Measurements from ENCODE around the gene GSK3A.

The GSK3A gene

DNA sequence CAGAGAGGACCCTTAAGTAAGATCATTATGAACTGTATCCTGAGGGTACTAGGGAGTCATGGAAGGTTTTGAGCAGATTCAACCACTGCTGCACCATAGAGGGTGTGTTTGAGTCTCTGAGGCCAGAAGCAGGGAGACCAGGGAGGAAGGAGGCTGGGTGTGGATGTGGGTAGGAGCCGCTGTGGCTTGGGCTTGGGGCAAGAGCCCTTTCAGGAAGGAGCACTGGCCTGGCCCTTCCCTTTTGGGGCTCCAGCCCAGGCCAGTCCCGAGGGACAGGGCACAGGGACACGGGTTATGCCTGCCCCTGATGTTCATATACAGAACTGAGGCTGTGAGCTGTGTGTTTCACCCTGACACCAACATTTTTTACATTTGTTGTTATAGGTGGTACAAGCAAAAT lies 33.9 kb upstream of the GSK3A start:
- Histone ChIP-seq H3K27ac (replicated peaks; ENCODE audit: low read length) (no peak overlapping the region), H2AK5ac (ENCODE audit: low read depth, low read length) (no peak overlapping the region), H2AFZ (ENCODE audit: low read length) (no peak overlapping the region), H2BK12ac (ENCODE audit: low read length) (no peak overlapping the region), H3K4me3 (ENCODE audit: low read length in 2 of 2) (no peak overlapping the region), H3K4me1 (ENCODE audit: control insufficient read depth in 2 of 2, insufficient read depth in 1 of 2, low read depth in 1 of 2, low read length in 2 of 2) (peaks cover 7 to 9% of the 10 kb centered on the region in 2 donors), H2BK120ac (ENCODE audit: low read depth, low read length) (no peak overlapping the region), H3K18ac (ENCODE audit: low read length) (no peak overlapping the region), H2BK5ac (ENCODE audit: low read length) (no peak overlapping the region), H3K4ac (ENCODE audit: low read length) (no peak overlapping the region), H3K23ac (ENCODE audit: low read depth, low read length, poor library complexity) (no peak overlapping the region), H3K9me3 (replicated peaks in 1 of 2; ENCODE audit: control insufficient read depth in 2 of 2, insufficient read depth in 1 of 2, low read depth in 1 of 2, low read length in 2 of 2) (no peaks in the 10 kb centered on the region), H3K9ac (ENCODE audit: low read depth, low read length, poor library complexity) (no peak overlapping the region), H4K8ac (ENCODE audit: low read depth, low read length) (no peak overlapping the region), H3K36me3 (replicated peaks in 1 of 2; ENCODE audit: control insufficient read depth in 2 of 2, insufficient read depth in 2 of 2, low read length in 2 of 2) (peaks cover 16 to 40% of the 10 kb centered on the region in 2 donors), H3K4me2 (ENCODE audit: insufficient read depth, low read length, poor library complexity, severe bottlenecking) (no peak overlapping the region), H2BK15ac (ENCODE audit: low read length) (no peak overlapping the region), H3K14ac (ENCODE audit: low read length) (no peak overlapping the region), H3K27me3 (ENCODE audit: control insufficient read depth in 3 of 3, insufficient read depth in 3 of 3, low read depth in 1 of 3, low read length in 3 of 3) (no peaks in the 10 kb centered on the region), H4K91ac (ENCODE audit: low read depth, low read length, poor library complexity) (no peak overlapping the region), H3K79me1 (ENCODE audit: low read depth, low read length) (peaks cover 24% of the 10 kb centered on the region)
- DNase-seq (ENCODE audit: low spot score), result no peak
- WGBS, 2 donors (ENCODE audit: extremely low coverage in 2 of 2, insufficient read length in 2 of 2, insufficient replicate concordance in 1 of 2), result no CpG with 5 or more reads among the region's 3 CpGs

DNA sequence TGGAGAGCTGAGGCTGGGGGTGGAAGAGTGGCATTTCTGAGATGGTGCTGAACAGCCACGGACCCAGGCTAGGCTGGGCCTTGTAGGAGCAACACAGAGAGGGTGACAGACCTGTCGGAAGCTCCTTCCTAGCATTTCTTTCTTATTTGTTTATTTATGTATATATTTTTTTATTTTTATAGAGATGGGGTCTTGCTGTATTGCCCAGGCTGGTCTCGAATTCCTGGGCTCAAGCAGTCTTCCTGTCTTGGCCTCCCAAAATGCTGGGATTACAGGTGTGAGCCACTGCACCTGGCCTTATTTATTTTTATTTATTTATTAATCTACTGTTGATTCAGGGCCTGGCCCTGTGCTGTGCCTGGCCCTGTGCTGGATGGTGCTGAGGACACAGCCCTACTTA lies 33.1 kb upstream of the GSK3A start:
- Histone ChIP-seq H3K14ac (ENCODE audit: low read length) (no peak overlapping the region), H2BK5ac (ENCODE audit: low read length) (peak overlapping the region; percentile 16), H2BK12ac (ENCODE audit: low read length) (no peak overlapping the region), H3K36me3 (replicated peaks in 1 of 2; ENCODE audit: control insufficient read depth in 2 of 2, insufficient read depth in 2 of 2, low read length in 2 of 2) (peaks cover 16 to 40% of the 10 kb centered on the region in 2 donors), H3K79me1 (ENCODE audit: low read depth, low read length) (peaks cover 22% of the 10 kb centered on the region), H2BK120ac (ENCODE audit: low read depth, low read length) (no peak overlapping the region), H3K18ac (ENCODE audit: low read length) (peak overlapping the region; percentile 1), H3K4me2 (ENCODE audit: insufficient read depth, low read length, poor library complexity, severe bottlenecking) (no peak overlapping the region), H3K4ac (ENCODE audit: low read length) (no peak overlapping the region), H4K91ac (ENCODE audit: low read depth, low read length, poor library complexity) (no peak overlapping the region), H3K4me1 (ENCODE audit: control insufficient read depth in 2 of 2, insufficient read depth in 1 of 2, low read depth in 1 of 2, low read length in 2 of 2) (peaks cover 7 to 8% of the 10 kb centered on the region in 2 donors), H4K8ac (ENCODE audit: low read depth, low read length) (no peak overlapping the region), H2AFZ (ENCODE audit: low read length) (no peak overlapping the region), H3K27ac (replicated peaks; ENCODE audit: low read length) (no peak overlapping the region), H3K9me3 (replicated peaks in 1 of 2; ENCODE audit: control insufficient read depth in 2 of 2, insufficient read depth in 1 of 2, low read depth in 1 of 2, low read length in 2 of 2) (no peaks in the 10 kb centered on the region), H2BK15ac (ENCODE audit: low read length) (no peak overlapping the region), H3K9ac (ENCODE audit: low read depth, low read length, poor library complexity) (no peak overlapping the region), H2AK5ac (ENCODE audit: low read depth, low read length) (no peak overlapping the region), H3K27me3 (ENCODE audit: control insufficient read depth in 3 of 3, insufficient read depth in 3 of 3, low read depth in 1 of 3, low read length in 3 of 3) (no peaks in the 10 kb centered on the region), H3K23ac (ENCODE audit: low read depth, low read length, poor library complexity) (no peak overlapping the region), H3K4me3 (ENCODE audit: low read length in 2 of 2) (no peak overlapping the region)
- no CpG with 5 or more reads among the region's 3 CpGs for WGBS, 2 donors (ENCODE audit: extremely low coverage in 2 of 2, insufficient read length in 2 of 2, insufficient replicate concordance in 1 of 2)
- DNase-seq (ENCODE audit: low spot score), result no peak

DNA sequence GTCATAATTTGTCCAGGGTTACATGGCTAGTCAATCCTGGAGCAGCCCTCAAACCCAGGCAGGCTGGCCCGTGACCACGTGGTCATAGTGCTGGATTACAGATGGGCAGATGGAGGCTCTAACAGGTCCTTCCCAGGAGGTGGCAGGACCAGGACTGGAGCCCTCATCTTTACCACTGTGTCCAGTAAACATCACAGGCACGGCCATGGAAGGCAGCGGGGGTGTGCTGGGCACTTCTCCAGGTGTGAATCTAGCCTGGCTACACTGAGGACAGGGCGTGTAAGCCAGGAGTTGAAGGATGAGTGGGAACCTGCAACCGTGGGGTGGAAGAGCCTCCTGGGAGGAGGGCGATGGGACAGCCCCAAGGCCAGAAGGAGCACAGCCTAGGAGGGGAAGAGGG lies 32.7 kb upstream of the GSK3A start:
- H4K8ac ChIP-seq (ENCODE audit: low read depth, low read length), result no peak overlapping the region
- no peaks in the 10 kb centered on the region for H3K27me3 ChIP-seq (ENCODE audit: control insufficient read depth in 3 of 3, insufficient read depth in 3 of 3, low read depth in 1 of 3, low read length in 3 of 3)
- H3K4me1 ChIP-seq (ENCODE audit: control insufficient read depth in 2 of 2, insufficient read depth in 1 of 2, low read depth in 1 of 2, low read length in 2 of 2), result peaks cover 7 to 12% of the 10 kb centered on the region in 2 donors
- no peak overlapping the region for H3K4me2 ChIP-seq (ENCODE audit: insufficient read depth, low read length, poor library complexity, severe bottlenecking)
- H3K9ac ChIP-seq (ENCODE audit: low read depth, low read length, poor library complexity), result peak overlapping the region; percentile 9
- peak overlapping the region; percentile 1 for H3K18ac ChIP-seq (ENCODE audit: low read length)
- DNase-seq (ENCODE audit: low spot score), result no peak
- no peak overlapping the region for H2AK5ac ChIP-seq (ENCODE audit: low read depth, low read length)
- H3K4me3 ChIP-seq (ENCODE audit: low read length in 2 of 2), result no peak overlapping the region
- peaks cover 16 to 40% of the 10 kb centered on the region in 2 donors for H3K36me3 ChIP-seq (replicated peaks in 1 of 2; ENCODE audit: control insufficient read depth in 2 of 2, insufficient read depth in 2 of 2, low read length in 2 of 2)
- H2BK12ac ChIP-seq (ENCODE audit: low read length), result no peak overlapping the region
- no peaks in the 10 kb centered on the region for H3K9me3 ChIP-seq (replicated peaks in 1 of 2; ENCODE audit: control insufficient read depth in 2 of 2, insufficient read depth in 1 of 2, low read depth in 1 of 2, low read length in 2 of 2)
- no peak overlapping the region for H2AFZ ChIP-seq (ENCODE audit: low read length)
- H2BK5ac ChIP-seq (ENCODE audit: low read length), result no peak overlapping the region
- H3K4ac ChIP-seq (ENCODE audit: low read length), result no peak overlapping the region
- WGBS, 2 donors (ENCODE audit: extremely low coverage in 2 of 2, insufficient read length in 2 of 2, insufficient replicate concordance in 1 of 2), result no CpG with 5 or more reads among the region's 7 CpGs
- H3K27ac ChIP-seq (replicated peaks; ENCODE audit: low read length), result no peak overlapping the region
- no peak overlapping the region for H3K14ac ChIP-seq (ENCODE audit: low read length)
- no peak overlapping the region for H2BK120ac ChIP-seq (ENCODE audit: low read depth, low read length)
- H3K79me1 ChIP-seq (ENCODE audit: low read depth, low read length), result peaks cover 22% of the 10 kb centered on the region
- H3K23ac ChIP-seq (ENCODE audit: low read depth, low read length, poor library complexity), result no peak overlapping the region
- no peak overlapping the region for H2BK15ac ChIP-seq (ENCODE audit: low read length)
- no peak overlapping the region for H4K91ac ChIP-seq (ENCODE audit: low read depth, low read length, poor library complexity)

DNA sequence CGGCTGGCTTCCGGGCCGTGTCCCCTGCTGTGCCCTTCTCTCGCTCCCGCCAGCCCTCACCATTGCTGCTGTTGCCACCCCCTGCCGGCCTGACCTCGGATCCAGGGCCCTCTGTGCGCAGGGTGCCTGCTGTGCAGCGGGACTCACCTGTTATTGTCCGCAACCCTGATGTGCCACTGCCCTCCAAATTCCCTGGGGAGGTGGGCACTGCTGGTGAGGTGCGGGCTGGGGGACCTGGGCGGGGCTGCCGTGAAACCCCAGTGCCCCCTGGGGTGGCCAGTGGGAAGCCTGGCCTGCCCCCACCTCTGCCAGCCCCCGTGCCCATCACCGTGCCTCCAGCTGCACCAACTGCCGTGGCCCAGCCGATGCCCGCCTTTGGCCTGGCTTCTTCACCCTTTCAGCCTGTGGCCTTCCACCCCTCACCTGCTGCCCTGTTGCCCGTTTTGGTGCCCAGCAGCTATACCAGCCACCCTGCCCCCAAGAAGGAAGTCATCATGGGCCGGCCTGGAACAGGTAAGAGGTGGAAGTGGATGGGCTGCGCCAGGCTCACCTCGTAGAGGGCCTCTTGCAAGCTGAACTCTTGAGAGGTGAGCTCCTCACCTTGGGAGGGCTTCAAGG lies 31.8 kb upstream of the GSK3A start:
- Histone ChIP-seq H3K4me2 (ENCODE audit: insufficient read depth, low read length, poor library complexity, severe bottlenecking) (no peak overlapping the region), H2BK120ac (ENCODE audit: low read depth, low read length) (no peak overlapping the region), H3K4me3 (ENCODE audit: low read length in 2 of 2) (no peak overlapping the region), H2BK5ac (ENCODE audit: low read length) (no peak overlapping the region), H2BK12ac (ENCODE audit: low read length) (no peak overlapping the region), H3K4me1 (ENCODE audit: control insufficient read depth in 2 of 2, insufficient read depth in 1 of 2, low read depth in 1 of 2, low read length in 2 of 2) (peaks cover 9 to 16% of the 10 kb centered on the region in 2 donors), H3K9me3 (replicated peaks in 1 of 2; ENCODE audit: control insufficient read depth in 2 of 2, insufficient read depth in 1 of 2, low read depth in 1 of 2, low read length in 2 of 2) (no peaks in the 10 kb centered on the region), H3K27me3 (ENCODE audit: control insufficient read depth in 3 of 3, insufficient read depth in 3 of 3, low read depth in 1 of 3, low read length in 3 of 3) (no peaks in the 10 kb centered on the region), H3K4ac (ENCODE audit: low read length) (no peak overlapping the region), H2AFZ (ENCODE audit: low read length) (no peak overlapping the region), H3K18ac (ENCODE audit: low read length) (no peak overlapping the region), H3K27ac (replicated peaks; ENCODE audit: low read length) (no peak overlapping the region), H2BK15ac (ENCODE audit: low read length) (no peak overlapping the region), H3K9ac (ENCODE audit: low read depth, low read length, poor library complexity) (peak overlapping the region; percentile 30), H4K91ac (ENCODE audit: low read depth, low read length, poor library complexity) (no peak overlapping the region), H3K79me1 (ENCODE audit: low read depth, low read length) (peaks cover 25% of the 10 kb centered on the region), H3K36me3 (replicated peaks in 1 of 2; ENCODE audit: control insufficient read depth in 2 of 2, insufficient read depth in 2 of 2, low read length in 2 of 2) (peaks cover 16 to 40% of the 10 kb centered on the region in 2 donors), H3K14ac (ENCODE audit: low read length) (no peak overlapping the region), H3K23ac (ENCODE audit: low read depth, low read length, poor library complexity) (no peak overlapping the region), H4K8ac (ENCODE audit: low read depth, low read length) (no peak overlapping the region), H2AK5ac (ENCODE audit: low read depth, low read length) (no peak overlapping the region)
- DNase-seq (ENCODE audit: low spot score), result no peak
- no CpG with 5 or more reads among the region's 22 CpGs for WGBS, 2 donors (ENCODE audit: extremely low coverage in 2 of 2, insufficient read length in 2 of 2, insufficient replicate concordance in 1 of 2)

Data from neuronal stem cell (in vitro differentiated cells).